GM12873 (cell line): ENCODE results near the gene SLC16A10.

ENCODE experiments used
- TF ChIP-seq, protein P1 (sequence below): IDR thresholded peaks from 2 replicates; pipeline ENCODE4 v1.5.1; 2012; ENCODE audit warnings: low read depth, mild to moderate bottlenecking, moderate library complexity, low read length, control low read depth; ENCODE audit not compliant: insufficient read depth; ENCODE audit errors: missing control alignments

SLC16A10 gene

DNA sequence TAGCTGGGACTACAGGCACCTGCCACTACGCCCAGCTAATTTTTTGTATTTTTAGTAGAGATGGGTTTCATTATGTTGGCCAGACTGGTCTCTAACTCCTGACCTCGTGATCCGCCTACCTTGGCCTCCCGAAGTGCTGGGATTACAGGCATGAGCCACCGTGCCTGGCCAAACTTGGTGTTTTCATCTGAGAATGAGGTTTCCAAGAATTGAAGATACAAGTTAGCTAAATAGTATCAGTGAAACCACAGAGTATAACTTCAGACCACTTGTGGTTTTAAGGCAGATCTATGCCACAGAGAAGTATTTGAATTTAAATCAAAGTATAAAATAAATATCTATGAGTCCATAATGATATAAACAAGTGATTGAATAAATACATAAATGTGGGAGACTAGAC, 70.1 kb downstream of the SLC16A10 start:
- TF ChIP-seq, protein P1, sequence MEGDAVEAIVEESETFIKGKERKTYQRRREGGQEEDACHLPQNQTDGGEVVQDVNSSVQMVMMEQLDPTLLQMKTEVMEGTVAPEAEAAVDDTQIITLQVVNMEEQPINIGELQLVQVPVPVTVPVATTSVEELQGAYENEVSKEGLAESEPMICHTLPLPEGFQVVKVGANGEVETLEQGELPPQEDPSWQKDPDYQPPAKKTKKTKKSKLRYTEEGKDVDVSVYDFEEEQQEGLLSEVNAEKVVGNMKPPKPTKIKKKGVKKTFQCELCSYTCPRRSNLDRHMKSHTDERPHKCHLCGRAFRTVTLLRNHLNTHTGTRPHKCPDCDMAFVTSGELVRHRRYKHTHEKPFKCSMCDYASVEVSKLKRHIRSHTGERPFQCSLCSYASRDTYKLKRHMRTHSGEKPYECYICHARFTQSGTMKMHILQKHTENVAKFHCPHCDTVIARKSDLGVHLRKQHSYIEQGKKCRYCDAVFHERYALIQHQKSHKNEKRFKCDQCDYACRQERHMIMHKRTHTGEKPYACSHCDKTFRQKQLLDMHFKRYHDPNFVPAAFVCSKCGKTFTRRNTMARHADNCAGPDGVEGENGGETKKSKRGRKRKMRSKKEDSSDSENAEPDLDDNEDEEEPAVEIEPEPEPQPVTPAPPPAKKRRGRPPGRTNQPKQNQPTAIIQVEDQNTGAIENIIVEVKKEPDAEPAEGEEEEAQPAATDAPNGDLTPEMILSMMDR, result no peak

DNA sequence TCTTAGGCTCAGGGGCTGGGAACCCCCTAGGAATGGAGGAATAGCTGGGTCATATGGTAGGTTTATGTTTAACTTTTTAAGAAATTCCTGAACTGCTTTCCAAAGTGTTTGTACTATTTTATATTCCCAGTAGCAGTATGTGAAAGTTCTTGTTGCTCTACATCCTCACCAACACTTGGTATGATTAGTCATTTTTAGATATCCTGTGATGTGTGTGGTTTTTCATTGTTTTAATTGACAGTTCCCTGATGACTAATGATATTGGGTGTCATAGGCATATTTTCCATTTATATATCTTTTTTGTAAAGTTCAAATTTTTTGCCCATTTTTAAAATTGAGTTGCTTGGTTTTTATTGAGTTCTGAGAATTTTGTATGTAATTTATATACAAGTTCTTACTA, 72.3 kb downstream of the SLC16A10 start:
- TF ChIP-seq, protein P1, result no peak

DNA sequence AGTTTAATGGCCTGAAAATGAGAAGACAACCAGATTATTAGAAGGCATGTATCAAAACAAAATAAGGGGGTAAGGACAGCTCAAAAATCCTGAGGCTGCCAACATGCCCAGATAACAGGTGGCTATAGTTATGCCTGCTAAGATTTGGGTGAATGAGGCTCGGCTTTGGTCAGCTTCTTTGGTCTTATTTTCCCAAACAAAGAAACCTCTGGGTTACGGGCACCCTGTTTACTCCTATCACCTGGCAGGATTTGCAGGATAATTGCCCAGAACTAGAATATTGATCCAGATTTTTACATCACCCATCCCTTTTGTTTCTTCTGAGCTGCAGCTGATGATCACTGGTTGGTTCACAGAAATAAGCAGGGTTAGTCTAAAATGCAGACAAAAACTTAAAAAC, 74.3 kb downstream of the SLC16A10 start:
- TF ChIP-seq, protein P1, result no peak

DNA sequence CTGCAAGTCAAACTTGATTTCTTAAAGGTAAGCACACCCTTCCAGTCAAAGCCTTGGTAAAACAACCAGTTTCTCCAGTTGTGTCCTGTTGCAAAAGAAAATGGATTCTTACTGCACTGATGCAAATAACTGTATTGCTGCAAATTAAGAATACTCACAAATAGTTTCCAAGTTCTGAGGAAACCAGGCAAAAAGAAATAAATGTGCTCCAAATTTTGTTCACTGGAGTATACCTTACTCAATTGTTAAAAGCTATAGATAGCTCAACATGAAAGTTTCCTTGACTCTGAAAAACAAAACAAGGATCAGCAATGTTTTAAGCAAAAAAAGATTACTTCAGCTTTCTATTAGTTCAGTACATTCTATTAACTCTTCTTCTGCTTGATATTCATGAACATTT, 75.2 kb downstream of the SLC16A10 start:
- TF ChIP-seq, protein P1, result no peak

DNA sequence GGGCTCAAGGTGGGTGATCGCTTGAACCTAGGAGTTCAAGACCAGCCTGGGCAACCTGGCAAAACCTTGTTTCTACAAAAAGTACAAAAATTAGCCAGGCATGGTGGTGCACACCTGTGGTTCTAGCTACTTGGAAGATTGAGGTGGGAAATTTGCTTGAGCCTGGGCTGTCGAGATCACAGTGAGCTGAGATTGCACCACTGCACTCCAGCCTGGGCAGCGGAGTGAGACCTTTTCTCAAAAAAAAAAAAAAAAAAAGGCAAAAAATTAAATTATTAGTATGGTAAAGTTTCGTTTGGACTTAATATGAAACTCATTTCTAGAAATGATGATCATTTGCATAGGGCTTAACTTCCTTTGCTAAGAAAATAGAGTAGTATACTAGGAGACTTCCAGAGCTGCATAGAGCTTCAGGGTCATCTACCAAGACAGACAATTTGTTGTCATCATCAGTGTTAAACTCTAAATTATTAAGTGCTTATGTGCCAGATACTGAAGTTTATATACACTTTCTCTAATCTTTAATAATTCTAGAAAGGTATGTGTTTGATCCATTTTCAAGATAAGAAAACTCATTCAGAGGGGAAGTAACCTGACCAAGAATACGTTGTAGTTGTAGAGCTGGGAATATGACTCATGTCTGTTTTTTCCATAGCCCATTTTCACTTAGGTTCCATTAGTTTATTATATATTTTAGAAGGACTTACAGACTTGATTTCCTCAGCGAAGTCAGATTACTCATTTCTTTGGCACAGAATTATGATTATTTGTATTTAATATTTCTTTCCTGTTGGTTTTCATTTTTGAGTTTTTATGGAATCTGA, 84.5 kb downstream of the SLC16A10 start:
- TF ChIP-seq, protein P1, result no peak

DNA sequence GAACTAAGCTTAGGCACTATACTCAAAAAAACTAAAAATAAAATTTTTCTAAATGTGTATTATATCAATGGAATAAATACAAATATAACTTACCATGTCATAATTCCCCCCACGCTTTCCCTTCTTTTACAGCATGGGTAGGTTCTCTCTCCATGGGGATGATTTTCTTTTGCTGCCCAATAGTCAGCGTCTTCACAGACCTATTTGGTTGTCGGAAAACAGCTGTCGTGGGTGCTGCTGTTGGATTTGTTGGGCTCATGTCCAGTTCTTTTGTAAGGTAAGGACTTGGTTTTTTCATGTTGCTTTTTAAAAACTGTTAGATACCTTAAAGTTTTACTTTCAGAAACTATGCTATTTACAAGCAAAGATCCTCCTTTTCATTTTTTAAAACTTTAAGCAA, 85.3 kb downstream of the SLC16A10 start:
- TF ChIP-seq, protein P1, result no peak

DNA sequence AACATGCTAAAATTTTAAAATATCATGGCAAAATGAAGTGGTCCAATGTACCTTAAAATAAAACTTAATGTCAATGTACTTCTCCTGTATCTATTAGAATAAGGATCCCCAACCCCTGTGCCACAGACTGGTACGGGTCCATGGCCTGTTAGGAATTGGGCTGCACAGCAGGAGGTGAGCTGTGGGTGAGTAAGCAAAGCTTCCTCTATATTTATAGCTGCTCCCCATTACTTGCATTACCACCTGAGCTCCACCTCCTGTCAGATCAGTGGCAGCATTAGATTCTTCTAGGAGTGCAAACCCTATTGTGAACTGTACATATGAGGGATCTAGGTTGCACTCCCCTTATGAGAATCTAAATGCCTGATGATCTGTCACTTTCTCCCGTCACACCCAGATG, 86.0 kb downstream of the SLC16A10 start:
- TF ChIP-seq, protein P1, result no peak

DNA sequence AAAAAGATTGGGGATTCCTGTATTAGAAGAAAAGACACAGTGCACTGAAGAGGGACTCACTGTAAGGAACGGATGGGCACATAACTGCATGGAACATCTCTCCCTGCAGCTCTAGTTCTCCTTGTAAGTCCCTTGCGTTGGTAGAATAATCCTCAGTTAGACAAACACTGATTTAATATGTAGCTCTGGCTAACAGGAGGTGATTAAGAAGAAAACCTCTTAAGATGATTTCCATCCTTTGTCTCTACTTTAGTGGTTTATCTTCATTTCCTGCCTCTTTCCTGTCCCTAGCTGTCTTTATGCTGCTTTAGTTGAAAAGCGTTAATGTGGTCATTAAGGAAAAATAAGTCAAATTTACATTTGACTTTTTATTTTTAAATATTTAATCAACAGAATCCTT, 86.6 kb downstream of the SLC16A10 start:
- TF ChIP-seq, protein P1, result no peak
